Renal cortical epithelial cell (primary cell): ENCODE data around the gene BABAM2. TPM values are rescaled to one million over a fixed set of nuclear protein-coding genes. Genes with fewer than 3 reads are reported as not detected.
"Not testable (repeated sequence)": the region's sequence is repeated elsewhere in the genome, so short reads cannot be mapped to it uniquely, and the experiment has no call there.

ENCODE experiments used
- DNase-seq: peaks from one replicate; pipeline ENCODE4 v3.0.0-alpha.2; 2011; ENCODE audit warnings: low read depth
- total RNA-seq: library from RNA; depleted of rRNA; stranded (reverse); fragments of >200 nt; gene quantifications from 2 replicates; pipeline ENCODE4 v1.2.3, GENCODE V29; 2014

The BABAM2 gene
- total RNA-seq, 1 donor from 2014 or later = 57.3 TPM

GRCh38 chr2:28025123-28025522 is 134.6 kb downstream of the BABAM2 start:
- no peak for DNase-seq

- DNase-seq = not testable (repeated sequence)
Observed at GRCh38 chr2:28026230-28026629, 135.7 kb downstream of the BABAM2 start.

- DNase-seq = no peak
Observed at GRCh38 chr2:28028025-28028424, 137.5 kb downstream of the BABAM2 start.

DNA sequence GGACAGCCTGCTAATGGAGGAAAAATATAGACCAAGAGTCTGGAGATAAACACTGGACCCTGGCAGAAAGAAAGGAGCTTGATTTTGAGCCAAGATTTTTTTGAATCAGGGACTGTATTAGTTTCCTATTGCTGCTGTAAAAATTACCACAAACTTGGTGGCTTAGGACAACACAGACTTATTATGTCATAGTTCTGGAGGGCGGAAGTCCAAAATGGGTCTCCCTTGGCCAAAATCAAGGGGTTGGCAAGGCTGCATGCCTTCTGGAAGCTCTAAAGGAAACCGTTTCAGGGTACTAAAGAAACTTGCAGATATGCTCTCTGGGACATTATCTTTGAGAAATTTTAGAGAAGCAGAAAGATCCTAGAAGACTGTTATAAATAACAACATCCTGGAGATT is 140.1 kb downstream of the BABAM2 start:
- DNase-seq = no peak

DNA sequence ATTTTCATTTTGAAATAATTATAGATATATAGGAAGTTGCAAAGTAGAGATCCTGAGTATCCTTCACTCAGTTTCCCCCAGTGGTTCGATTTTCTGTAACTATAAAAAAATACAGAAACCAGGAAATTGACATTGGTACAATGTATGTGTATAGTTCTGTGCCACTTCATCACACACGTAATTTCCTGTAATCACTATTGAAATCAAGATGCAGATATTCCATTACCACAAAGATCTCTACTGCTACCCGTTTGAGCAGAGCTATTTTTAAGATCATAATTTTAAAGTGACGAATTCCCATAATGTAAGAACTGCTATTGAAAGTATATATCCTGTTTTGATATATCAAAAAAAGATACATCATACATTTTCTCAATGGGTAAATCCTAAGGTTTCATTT is 142.3 kb downstream of the BABAM2 start:
- DNase-seq = no peak

DNA sequence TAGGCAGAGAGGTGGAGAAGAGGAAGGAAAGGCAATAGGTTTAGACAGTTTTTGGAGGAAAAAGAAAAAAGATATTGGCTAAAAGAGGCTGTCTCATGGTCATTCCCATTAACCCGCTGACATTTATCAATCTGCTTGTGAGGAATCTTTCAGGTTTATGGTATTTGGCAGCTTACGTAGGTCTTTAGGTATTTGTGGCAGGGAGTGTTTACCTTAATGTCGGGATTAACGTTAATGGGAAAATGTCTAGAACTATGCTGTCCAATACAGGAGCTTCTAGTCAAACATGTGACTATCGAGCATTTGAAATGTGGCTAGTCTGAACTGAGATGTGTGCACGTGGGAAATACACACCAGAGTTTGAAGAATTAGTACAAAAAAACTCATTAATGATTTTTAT is 144.2 kb downstream of the BABAM2 start:
- DNase-seq = no peak

DNA sequence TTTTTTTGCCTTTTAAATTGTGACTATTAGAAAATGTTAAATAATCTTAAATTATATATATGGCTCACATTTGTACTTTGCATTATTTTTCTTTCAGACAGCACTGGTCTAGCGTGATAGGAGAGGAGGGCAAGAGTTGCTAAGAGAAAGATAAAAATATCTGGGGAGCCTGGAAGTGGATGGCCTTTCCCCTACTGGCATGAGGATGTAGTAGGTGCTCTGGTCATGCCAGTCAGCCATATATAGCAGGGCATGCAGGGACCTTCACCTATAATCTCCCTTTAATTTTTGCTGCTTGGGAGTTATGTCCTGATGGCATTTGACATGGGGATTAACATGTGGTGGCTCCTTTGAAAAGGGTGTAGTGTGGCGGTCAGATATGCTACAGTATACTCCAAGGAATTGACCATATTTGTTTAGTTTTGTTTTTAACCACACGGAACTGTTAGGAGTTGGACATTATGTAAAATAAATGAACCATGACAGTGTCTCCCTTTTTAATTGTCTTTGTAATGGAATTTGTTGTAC is 144.7 kb downstream of the BABAM2 start:
- peak; percentile 66 for DNase-seq

DNA sequence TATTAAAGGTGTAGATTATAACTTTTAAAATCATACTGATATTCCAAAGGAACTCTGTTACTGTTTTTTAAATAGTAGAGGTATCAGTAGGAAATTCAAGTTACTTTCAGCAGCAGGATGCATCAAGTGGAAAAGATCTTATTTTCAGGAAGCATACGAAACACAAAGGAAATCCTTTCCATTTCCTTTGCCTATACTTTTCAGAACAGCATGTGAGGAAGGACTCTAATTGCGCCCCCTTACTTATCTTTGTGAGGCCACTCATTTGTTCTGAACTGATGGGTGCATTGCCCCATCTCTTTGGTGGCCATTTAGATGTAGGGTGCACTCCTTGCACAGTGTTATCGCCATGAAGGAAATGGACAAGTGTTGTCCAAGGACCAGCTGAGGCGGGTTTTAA is 145.3 kb downstream of the BABAM2 start:
- no peak for DNase-seq

- DNase-seq = no peak
Observed at GRCh38 chr2:28036307-28036706, 145.8 kb downstream of the BABAM2 start.

GRCh38 chr2:28038722-28039121 is 148.2 kb downstream of the BABAM2 start:
- DNase-seq = no peak

- DNase-seq = no peak
Observed at GRCh38 chr2:28045676-28046351, 155.3 kb downstream of the BABAM2 start.

DNA sequence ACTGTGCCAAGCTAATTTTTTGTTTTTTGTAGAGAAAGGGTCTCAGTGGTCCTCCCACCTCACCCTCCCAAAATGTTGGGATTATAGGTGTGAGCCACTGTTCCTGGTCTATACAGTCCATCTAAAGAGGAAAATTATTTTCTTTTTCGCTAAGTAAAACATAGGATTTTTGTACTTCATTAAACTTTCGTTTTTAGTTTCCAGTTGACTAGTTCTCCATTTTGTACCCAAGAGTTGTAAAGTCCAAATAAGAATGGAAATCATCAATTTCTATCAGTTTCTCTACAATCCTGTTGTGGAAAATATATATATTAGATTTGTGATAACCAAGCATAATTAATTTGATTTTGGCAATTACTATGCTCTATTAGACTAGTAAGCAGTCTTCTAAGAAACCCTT is 156.4 kb downstream of the BABAM2 start:
- DNase-seq = no peak

DNA sequence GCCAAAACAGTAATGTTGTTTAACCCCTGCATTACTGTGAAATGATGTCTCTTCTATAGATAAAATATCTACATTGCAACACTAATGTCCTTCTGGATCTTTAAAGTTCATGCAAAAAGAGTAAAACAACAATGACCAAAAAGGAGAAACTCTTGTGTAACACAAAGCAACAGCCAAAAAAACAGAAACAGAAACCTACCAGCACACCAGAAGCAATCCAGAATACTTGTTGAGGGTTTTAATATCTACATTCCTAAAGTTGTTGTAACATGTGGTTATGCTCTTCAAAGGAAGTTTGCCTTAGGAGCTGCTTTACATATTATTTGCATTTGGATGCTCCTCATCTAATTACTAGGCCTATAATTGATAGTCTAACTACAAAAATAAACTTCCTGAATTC is 157.2 kb downstream of the BABAM2 start:
- peak; percentile 56 for DNase-seq

DNA sequence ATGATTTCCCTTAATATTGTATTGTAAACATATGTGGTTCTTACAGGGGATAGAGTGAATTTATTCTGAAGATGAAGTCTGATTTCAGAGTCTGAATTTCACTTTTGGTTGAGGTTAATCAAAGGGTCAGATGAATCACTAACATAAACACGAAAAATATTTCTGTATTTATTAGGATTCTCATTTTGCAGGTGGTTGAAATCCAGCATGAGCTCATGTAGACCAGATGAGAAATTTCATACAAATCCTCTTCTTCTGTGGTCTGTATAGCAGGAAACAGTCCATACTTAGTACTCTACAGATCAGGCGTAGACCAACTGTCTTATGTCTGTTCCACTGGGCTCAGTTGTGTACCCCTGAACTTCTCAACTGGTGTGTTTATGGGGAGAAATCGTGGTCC is 157.8 kb downstream of the BABAM2 start:
- DNase-seq = no peak

GRCh38 chr2:28049416-28049815 is 158.9 kb downstream of the BABAM2 start:
- peak; percentile 41 for DNase-seq

DNA sequence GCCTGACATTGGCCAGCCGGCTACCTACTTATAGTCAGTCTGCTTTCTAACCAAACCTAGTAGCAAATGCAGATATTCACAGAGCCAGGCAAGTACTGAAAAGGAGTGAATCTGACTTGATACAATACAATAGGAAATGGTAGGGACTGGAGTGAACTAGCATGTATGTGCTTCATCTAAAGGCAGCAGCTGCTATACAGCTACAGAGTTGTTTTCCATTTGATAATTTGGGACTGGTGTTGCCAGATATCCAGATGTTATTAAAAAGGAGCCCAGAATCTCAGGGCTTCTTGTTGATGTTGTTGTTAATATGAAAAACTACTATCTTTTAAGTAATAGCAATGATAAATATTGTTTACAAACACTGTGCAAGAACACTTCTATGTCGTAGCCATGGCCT is 159.4 kb downstream of the BABAM2 start:
- DNase-seq = no peak

DNA sequence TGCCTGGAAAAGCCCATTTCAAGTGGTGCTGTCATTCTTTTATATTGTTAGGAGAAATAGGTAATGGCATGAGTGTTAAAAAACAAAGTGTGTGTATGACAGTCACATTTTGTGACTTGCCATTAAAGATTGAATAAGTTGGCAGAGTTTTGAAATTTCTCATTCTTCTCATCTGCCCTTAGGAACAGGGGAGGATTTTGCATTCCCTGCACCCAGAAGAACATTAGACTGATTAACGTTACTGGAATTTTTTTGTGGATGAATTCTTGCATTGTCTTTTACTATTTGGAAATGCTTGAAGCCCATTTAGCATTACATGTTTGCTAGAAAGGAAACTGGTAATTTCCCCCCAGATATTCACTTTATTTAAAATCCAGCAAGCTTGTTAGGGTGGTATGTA is 162.2 kb downstream of the BABAM2 start:
- peak; percentile 12 for DNase-seq

DNA sequence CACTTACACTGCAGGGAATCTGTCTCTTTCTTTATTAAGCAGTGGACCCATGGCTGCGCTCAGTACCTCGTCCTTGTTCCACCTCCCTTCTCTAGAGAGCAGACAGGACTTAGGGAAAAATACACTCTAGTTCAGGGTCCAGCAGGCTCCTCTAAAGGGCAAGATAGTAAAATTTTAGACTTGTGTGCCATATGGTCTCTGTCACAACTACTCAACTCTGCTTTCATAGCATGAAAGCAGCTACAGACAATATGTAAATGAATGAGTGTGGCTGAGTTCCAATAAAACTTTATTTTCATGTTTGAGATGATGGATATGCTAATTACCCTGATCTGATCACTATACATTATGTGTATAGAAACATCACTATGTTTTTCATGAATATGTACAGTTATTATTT is 163.1 kb downstream of the BABAM2 start:
- DNase-seq = no peak

DNA sequence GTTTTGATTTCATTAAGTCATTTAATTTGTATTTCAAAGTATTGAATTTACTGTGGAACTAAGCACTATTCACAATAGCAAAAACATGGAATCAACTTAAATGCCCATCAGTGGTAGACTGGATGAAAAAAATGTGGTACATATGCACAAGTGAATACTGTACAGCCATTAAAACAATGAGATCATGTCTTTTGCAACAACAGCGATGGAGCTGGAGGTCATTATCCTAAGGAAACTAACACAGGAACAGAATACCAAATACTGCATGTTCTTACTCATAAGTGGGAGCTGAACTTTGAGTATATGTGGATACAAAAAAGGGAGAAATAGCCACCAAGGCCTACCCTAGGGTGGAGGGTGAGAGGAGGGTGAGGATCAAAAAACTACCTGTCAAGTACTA is 164.4 kb downstream of the BABAM2 start:
- peak; percentile 21 for DNase-seq

DNA sequence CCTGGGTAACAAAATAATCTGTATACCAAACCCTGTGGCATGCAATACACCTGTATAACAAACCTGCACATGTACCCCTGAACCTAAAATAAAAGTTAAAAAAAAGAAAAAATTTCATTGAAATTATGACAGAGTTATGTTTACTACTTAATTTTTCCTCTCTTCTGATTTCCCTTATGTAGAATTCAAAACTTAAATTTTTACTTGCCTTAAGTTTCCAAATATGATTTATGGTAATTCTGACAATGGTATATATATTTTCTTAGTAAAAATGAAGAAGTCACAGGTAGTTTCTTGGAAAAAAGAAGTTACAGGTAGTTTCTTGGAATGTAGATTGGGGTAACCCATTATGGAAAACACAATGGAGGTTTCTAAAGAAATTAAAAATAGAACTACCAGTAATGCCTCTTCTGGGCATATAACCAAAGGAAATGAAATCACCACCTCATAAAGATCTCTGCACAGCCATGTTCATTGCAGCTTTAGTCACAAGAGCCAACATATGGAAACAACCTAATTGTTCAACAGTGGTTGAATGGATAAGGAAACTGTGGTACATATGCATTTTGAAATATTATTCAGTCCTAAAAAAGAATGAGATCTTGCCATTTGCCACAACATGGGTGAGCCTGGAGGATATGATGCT is 164.9 kb downstream of the BABAM2 start:
- DNase-seq = no peak

- no peak for DNase-seq
Observed at GRCh38 chr2:28058791-28059190, 168.3 kb downstream of the BABAM2 start.

GRCh38 chr2:28062867-28063266 is 172.3 kb downstream of the BABAM2 start:
- DNase-seq = no peak

GRCh38 chr2:28063492-28063962 is 173.0 kb downstream of the BABAM2 start:
- DNase-seq = no peak
